ENCODE measurements around the gene SSC4D. TPM values are rescaled to one million over a fixed set of nuclear protein-coding genes. Genes with fewer than 3 reads are reported as not detected.

The SSC4D gene
- total and polyA plus RNA-seq, 11 donors = 0.23 to 1.6 (median 0.72) TPM

DNA sequence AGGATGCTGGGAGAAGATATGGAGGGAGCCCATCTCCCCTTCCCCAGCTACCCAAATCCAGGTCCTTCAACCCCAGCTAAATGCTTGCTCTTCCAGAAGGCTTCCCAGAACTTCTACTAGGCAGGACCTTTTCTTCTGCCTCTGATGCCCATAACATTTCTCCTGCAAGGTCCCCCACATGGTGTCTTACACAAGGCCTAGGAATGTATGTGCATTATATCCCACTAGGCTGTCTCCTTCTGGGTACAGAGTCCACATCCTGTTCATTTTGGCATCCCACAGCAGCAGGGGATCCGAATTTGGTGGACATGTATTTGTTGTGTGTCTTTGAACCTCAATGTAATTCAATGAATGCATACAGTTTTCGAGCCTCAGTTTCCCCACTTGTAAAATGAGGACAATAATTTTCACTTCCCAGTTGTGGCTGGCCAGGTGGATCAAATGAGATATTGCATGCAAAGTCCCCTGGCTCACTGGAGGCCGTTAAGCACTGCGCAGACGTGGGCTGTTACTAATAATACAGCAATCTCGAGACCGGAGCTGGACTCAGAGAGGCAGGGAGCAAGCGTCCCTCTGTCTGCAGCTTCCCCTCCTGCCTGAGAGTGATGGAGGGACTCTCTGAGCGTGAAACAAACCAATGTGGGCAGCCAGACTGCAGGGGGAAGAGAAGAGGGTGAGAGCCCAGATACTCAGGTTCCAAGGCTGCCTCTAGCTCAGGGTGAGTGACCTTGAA, 32.1 kb downstream of the SSC4D start:
- peak overlapping the region in 10 of 12 donors; percentile 12 to 95 (median 78) for H3K27ac ChIP-seq
- TF ChIP-seq, protein P1, sequence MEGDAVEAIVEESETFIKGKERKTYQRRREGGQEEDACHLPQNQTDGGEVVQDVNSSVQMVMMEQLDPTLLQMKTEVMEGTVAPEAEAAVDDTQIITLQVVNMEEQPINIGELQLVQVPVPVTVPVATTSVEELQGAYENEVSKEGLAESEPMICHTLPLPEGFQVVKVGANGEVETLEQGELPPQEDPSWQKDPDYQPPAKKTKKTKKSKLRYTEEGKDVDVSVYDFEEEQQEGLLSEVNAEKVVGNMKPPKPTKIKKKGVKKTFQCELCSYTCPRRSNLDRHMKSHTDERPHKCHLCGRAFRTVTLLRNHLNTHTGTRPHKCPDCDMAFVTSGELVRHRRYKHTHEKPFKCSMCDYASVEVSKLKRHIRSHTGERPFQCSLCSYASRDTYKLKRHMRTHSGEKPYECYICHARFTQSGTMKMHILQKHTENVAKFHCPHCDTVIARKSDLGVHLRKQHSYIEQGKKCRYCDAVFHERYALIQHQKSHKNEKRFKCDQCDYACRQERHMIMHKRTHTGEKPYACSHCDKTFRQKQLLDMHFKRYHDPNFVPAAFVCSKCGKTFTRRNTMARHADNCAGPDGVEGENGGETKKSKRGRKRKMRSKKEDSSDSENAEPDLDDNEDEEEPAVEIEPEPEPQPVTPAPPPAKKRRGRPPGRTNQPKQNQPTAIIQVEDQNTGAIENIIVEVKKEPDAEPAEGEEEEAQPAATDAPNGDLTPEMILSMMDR (IDR thresholded peaks at IDR 0.05) = peak in 1 of 12 donors; percentile 13
- TF ChIP-seq POLR2A (IDR thresholded peaks at IDR 0.05) = no peak
- H3K27me3 ChIP-seq = no peaks in the 10 kb centered on the region
- H3K4me3 ChIP-seq = no peak overlapping the region
- 42 to 63% (median 44%) methylated on average over 9 of the region's 9 CpGs for WGBS, 4 donors
- no peaks in the 10 kb centered on the region for H3K9me3 ChIP-seq
- ATAC-seq (peak in 1 of 4 donors; percentile 5), DNase-seq (peak in 4 of 5 donors; percentile 20 to 75 (median 52))
- intact Hi-C loops (cut with DNase I) = no loop called here
- peaks cover 0 to 41% (median 30%) of the 10 kb centered on the region in 12 donors for H3K4me1 ChIP-seq
- H3K36me3 ChIP-seq = no peaks in the 10 kb centered on the region

DNA sequence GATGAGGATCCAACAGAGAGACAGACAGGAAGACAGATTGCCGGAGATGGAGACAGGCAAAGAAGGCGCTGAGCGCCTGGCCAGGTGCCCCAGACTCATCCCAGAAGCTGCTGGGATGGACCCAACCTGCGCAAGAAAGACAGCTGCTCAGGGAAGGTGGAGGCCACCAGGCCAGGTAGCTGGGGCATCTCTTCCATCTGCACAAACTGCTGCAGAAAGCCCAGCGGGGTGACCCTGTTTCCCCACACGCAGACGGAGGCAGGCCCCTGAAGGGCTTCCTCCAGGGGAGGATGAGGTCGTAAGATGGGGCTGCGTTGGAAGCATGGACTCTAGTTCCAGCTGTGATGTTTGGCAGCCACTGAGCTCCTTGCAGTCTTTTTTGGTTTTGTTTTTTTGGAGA, 34.2 kb downstream of the SSC4D start:
- H3K36me3 ChIP-seq = no peaks in the 10 kb centered on the region
- ATAC-seq (no peak), DNase-seq (peak in 1 of 5 donors; percentile 19)
- H3K9me3 ChIP-seq = no peaks in the 10 kb centered on the region
- 81 to 87% (median 86%) methylated on average over 9 of the region's 9 CpGs for WGBS, 4 donors
- TF ChIP-seq, protein P1 (IDR thresholded peaks at IDR 0.05) = no peak
- TF ChIP-seq POLR2A (IDR thresholded peaks at IDR 0.05) = no peak
- peaks cover 0 to 34% (median 23%) of the 10 kb centered on the region in 12 donors for H3K4me1 ChIP-seq
- H3K27me3 ChIP-seq = no peaks in the 10 kb centered on the region
- no peak overlapping the region for H3K27ac ChIP-seq
- no peak overlapping the region for H3K4me3 ChIP-seq
- intact Hi-C loops (cut with DNase I) = no loop called here

DNA sequence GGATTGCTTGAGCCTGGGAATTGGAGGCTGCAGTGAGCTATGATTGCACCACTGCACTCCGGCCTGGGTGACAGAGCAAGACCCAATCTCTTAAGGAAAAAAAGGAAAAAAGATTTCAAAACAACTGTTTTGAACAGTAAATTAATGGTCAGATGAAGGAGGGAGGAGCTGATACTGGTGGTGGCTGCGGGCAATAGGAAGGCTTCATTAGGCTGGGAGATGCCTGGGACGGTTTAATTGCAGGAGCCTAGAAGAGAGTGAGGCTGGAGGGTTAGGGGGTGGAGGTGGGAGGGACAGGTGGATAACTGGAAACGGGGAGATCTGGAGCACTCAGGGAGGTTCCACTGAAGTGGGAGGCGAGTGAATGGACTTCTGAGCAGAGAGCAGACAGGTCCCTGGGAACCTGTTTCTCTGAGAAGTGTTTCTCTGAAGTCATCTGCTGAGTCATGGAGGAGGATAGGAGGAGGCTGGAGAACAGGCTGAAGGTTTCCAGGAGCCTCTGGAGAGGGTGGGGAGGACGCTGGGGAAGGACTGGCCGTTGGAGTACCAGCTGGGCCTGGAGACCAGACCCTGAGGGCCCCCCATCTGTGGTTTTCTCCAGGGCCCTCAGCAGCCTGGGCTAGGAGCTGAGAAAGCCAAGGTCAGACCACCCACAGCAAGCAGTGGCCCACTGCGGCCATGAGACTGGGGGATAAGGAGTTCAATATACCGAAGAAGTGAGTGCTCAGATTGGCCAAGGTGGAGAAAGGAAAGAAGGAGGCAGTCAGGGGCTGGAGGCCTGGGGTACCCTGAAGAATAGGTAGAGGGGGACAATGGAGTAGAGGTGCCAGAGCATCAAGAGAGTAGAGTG, 36.3 kb downstream of the SSC4D start:
- intact Hi-C loops (cut with DNase I) = no loop called here

More for the DNA sequence above, 36.3 kb downstream of the SSC4D start:
- peak in 1 of 5 donors; percentile 25 for DNase-seq
- Histone ChIP-seq H3K9me3 (no peaks in the 10 kb centered on the region), H3K27me3 (no peaks in the 10 kb centered on the region), H3K4me1 (peaks cover 0 to 16% (median 10%) of the 10 kb centered on the region in 12 donors), H3K36me3 (no peaks in the 10 kb centered on the region), H3K4me3 (no peak overlapping the region), H3K27ac (peak overlapping the region in 1 of 12 donors; percentile 11)
- WGBS, 4 donors = 83 to 89% (median 85%) methylated on average over 9 of the region's 9 CpGs
- TF ChIP-seq POLR2A (IDR thresholded peaks at IDR 0.05) = no peak
- TF ChIP-seq, protein P1 (IDR thresholded peaks at IDR 0.05) = no peak
- ATAC-seq = peak in 3 of 4 donors; percentile 20 to 47 (median 30)
